Uterus (tissue), 2 donors: ENCODE measurements around the gene TCF19.

Experiments used
- CTCF ChIP-seq, 4 experiments: fragments of 200-600 bp in 2 of 4; fragments of 450-650 bp in 2 of 4; sonication (generic) in 2 of 4; IDR thresholded peaks; one replicate each; pipeline ENCODE4 v1.5.1; 2016 to 2019; ENCODE audit warnings: antibody characterized with exemption in 4 of 4, mild to moderate bottlenecking in 2 of 4, moderate library complexity in 1 of 4
- POLR2A ChIP-seq, 2 donors: fragments of 450-650 bp; IDR thresholded peaks; one replicate each; pipeline ENCODE4 v1.6.1; 2016; ENCODE audit warnings: antibody characterized with exemption in 2 of 2, mild to moderate bottlenecking in 1 of 2, moderate library complexity in 1 of 2

GRCh38 chr6:31180500-31180899 is 22.1 kb downstream of the TCF19 start:
- no peak for TF ChIP-seq CTCF (IDR thresholded peaks at IDR 0.05)
- no peak for TF ChIP-seq POLR2A (IDR thresholded peaks at IDR 0.05)
